Right lobe of liver (tissue), 5 donors: ENCODE measurements around the gene EARS2. TPM values are rescaled to one million over a fixed set of nuclear protein-coding genes. Genes with fewer than 3 reads are reported as not detected.

Experiments
- total RNA-seq, 6 experiments: library from RNA; depleted of rRNA in 2 of 6; stranded (reverse); fragments of >200 nt in 2 of 6; fragmentation: NEBNext Ultra II Directional in 3 of 6; extraction: Animal tissue kit (Norgen Biotek cat#: 25700) in 3 of 6; gene quantifications; one replicate each; pipeline versions ENCODE4 v1.1.0 to v1.2.4, GENCODE V29; 2016 to 2023
- donor health status: DM: no; HTN: no; CAD: no.
- donor health status: DM: no; HTN: no; CAD: no.
- donor health status: DM: no; HTN: yes; CAD: no.
- donor health status: DM: no; HTN: yes; CAD: no.

EARS2 gene
- total RNA-seq, 6 experiments from 2014 or later: 14.9 to 47.7 (median 15.9) TPM

Other genes with a start within 250 kb of the EARS2 start
- 10 to 100 TPM in 1 of 6 experiments, 1 to 10 TPM in 5; 7.5 to 11.2 (median 8.4) TPM for gene COG7, start 104.2 kb downstream of the EARS2 start, total RNA-seq
- gene GGA2, start 46.9 kb downstream of the EARS2 start, total RNA-seq: 10 to 100 TPM; 19.2 to 31.7 (median 27.8) TPM
- gene UBFD1, start 377 bp upstream of the EARS2 start, total RNA-seq: 10 to 100 TPM; 27.6 to 50.5 (median 37.4) TPM
- 10 to 100 TPM; 53.9 to 87.3 (median 63.9) TPM for gene NDUFAB1, start 39.0 kb upstream of the EARS2 start, total RNA-seq
- gene PALB2, start 84.0 kb upstream of the EARS2 start, total RNA-seq: 1 to 10 TPM; 4.3 to 7.7 (median 5.4) TPM
- gene DCTN5, start 84.1 kb upstream of the EARS2 start, total RNA-seq: 10 to 100 TPM; 10.0 to 18.9 (median 18.3) TPM
- 1 to 10 TPM in 4 of 6 experiments, under 1 TPM in 2; 0.61 to 3.6 (median 1.8) TPM for gene PLK1, start 121.5 kb upstream of the EARS2 start, total RNA-seq
- not detected for gene ERN2, start 155.9 kb upstream of the EARS2 start, total RNA-seq
- not detected for gene CHP2, start 197.7 kb upstream of the EARS2 start, total RNA-seq